GM12865 (cell line): ENCODE data around the gene DYNC1I1.
A peak's percentile ranks its signal among the peaks of the same experiment; 100 is the strongest.

Experiments used
- DNase-seq: peaks from one replicate; pipeline ENCODE4 v3.0.0; 2010; ENCODE audit warnings: low read depth
- H3K4me3 ChIP-seq: 2 replicates; pipeline ENCODE4 v1.5.1; 2011; ENCODE audit warnings: mild to moderate bottlenecking, low read depth, low read length, control low read depth
- TF ChIP-seq, protein P1 (sequence below): IDR thresholded peaks from 2 replicates; pipeline ENCODE4 v1.5.1; 2011; ENCODE audit warnings: low read length, control low read depth, low read depth, inconsistent platforms; ENCODE audit not compliant: insufficient read depth; ENCODE audit errors: missing control alignments

DYNC1I1 gene

GRCh38 chr7:95910341-95910740 lies 138.0 kb downstream of the DYNC1I1 start:
- TF ChIP-seq, protein P1, sequence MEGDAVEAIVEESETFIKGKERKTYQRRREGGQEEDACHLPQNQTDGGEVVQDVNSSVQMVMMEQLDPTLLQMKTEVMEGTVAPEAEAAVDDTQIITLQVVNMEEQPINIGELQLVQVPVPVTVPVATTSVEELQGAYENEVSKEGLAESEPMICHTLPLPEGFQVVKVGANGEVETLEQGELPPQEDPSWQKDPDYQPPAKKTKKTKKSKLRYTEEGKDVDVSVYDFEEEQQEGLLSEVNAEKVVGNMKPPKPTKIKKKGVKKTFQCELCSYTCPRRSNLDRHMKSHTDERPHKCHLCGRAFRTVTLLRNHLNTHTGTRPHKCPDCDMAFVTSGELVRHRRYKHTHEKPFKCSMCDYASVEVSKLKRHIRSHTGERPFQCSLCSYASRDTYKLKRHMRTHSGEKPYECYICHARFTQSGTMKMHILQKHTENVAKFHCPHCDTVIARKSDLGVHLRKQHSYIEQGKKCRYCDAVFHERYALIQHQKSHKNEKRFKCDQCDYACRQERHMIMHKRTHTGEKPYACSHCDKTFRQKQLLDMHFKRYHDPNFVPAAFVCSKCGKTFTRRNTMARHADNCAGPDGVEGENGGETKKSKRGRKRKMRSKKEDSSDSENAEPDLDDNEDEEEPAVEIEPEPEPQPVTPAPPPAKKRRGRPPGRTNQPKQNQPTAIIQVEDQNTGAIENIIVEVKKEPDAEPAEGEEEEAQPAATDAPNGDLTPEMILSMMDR = no peak
- H3K4me3 ChIP-seq = no peak overlapping the region
- DNase-seq = no peak

DNA sequence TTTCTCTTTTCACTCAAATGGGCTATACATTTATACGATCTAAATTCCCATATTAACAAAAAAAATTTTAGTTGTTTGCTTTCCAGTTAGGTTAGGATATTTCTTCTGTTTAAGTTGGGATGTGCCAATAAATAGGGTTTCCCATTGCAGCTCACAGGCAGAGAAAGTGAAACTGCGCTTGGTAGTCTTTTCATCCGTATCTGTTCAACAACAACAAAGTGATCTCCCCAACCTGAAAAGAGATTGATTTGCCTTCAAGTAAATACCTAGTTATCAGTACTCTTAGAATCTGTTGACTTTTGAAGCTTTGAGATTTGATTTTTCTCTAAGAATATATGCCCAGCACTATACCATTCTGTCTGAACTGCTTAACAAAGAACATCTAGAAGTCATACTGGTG lies 143.4 kb downstream of the DYNC1I1 start:
- TF ChIP-seq, protein P1 = no peak
- H3K4me3 ChIP-seq = no peak overlapping the region
- DNase-seq = no peak

- DNase-seq = peak; percentile 75
- TF ChIP-seq, protein P1 = peak; percentile 79
- 0 out of 2 replicates have a peak overlapping the region, but pooled peaks have one; percentile 15 for H3K4me3 ChIP-seq
Observed at GRCh38 chr7:95916573-95917297, 144.4 kb downstream of the DYNC1I1 start.

GRCh38 chr7:95917634-95918033 lies 145.3 kb downstream of the DYNC1I1 start:
- no peak overlapping the region for H3K4me3 ChIP-seq
- DNase-seq = no peak
- TF ChIP-seq, protein P1 = no peak

- TF ChIP-seq, protein P1 = no peak
- DNase-seq = no peak
- no peak overlapping the region for H3K4me3 ChIP-seq
Observed at GRCh38 chr7:95919556-95919955, 147.2 kb downstream of the DYNC1I1 start.

DNA sequence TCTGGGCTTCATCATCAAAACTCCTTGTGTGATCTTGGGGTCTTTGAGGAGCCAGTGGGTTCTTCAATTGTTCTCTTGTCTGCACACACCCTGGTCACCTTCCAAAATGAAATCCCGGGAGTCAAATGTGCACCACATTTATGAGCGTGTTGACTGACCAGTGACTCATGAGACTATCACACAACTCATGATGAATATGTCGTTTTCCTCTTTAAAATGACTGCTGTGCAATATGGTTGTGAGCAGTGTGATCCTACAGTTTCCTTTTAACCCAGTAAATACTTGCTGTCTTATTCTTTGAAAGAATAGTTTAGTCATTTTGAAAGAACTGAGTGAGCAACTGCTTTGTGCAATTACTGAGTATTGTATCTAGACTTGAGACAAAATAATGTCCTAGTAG lies 149.2 kb downstream of the DYNC1I1 start:
- TF ChIP-seq, protein P1 = no peak
- H3K4me3 ChIP-seq = no peak overlapping the region
- no peak for DNase-seq

DNA sequence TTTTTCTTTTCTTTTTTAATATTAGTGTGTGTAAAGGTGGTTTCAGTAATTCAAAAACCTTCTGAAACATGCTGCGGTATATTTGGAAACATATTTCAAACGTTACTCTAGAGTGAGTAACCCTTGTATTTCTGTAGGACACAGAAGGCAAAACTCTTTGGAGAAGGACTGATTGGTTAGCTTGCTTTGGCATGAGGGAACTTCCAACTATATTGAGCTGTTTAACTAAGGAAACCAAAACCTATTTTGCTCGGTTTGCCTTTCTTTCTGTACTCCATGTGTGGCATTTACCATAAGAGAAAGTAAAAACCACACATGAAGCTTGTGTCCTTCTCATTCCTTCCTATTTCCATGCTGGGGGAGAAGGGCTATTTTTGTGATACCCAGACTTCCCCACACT lies 149.8 kb downstream of the DYNC1I1 start:
- TF ChIP-seq, protein P1 = no peak
- DNase-seq = no peak
- no peak overlapping the region for H3K4me3 ChIP-seq
